IPS DF 4.7 (cell line): ENCODE measurements around the gene TSGA10.
A peak's percentile ranks its signal among the peaks of the same experiment; 100 is the strongest.
"Not testable (repeated sequence)": the region's sequence is repeated elsewhere in the genome, so short reads cannot be mapped to it uniquely, and the experiment has no call there.

Experiments
- DNase-seq: peaks from one replicate; pipeline ENCODE4 v3.0.0-alpha.2; 2013; ENCODE audit warnings: low spot score; ENCODE audit errors: extremely low read depth

Gene TSGA10

DNA sequence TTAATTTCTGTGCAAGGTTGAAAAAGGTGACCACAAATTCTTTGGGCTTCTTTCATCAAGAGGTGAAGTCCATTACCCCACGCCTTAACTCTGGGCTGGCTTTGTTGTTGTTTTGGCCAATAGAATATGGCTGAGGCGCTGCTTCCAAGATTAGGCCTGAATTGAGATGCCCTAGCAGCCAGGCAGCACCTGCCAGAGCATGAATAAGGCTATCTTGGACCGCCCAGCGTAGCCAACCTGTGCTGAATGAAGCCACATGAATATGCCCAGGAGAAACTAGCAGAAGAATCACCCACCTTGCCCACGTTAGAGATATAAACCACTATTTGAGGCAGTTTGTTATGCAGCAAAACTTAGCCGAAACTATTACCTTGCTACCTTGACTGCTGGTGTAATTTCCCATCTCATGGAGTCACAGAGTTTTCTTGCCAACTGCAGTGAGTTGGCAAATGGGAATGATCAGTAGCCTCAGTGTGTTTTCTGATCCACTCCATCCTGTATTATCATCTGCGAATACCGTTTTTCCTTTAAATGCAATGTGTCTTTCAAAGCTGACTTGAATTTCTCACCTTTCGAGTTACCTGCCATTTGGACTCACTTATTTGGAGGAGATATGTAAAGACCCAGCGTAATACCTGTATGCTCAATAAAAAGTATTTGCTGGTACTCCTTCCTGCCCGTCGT lies 679 bp downstream of the TSGA10 start:
- DNase-seq: no peak

DNA sequence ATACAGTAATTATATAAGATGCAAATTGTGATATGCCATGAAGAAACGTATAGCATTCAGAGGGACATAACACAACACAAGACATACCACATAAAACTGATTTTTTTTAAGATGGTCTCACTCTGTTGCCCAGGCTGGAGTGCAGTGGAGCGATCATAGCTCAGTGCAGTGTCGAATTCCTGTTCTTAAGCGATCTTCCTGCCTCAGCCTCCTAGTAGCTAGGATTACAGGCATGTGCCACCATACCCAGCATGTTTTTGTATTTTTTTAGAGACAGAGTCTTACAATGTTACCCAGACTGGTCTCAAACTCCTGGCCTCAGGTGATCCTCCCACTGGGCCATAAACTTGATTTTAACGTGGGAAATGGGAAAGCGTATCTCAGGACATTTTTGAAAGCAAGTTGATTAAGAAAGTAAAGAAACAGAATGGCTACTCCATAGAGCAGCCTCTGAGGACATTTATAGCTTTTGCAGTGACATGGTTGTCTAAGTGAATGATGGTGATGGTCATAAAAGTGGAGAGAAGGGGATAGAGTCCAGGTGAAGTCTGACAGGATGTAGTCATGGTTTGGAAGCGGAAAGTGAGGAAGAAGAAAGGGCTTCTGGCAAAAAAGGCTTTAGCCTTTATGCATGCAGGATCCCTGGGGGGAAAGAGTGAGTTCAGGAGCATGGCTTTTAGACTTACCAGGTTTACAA lies 2.4 kb downstream of the TSGA10 start:
- DNase-seq: no peak

DNA sequence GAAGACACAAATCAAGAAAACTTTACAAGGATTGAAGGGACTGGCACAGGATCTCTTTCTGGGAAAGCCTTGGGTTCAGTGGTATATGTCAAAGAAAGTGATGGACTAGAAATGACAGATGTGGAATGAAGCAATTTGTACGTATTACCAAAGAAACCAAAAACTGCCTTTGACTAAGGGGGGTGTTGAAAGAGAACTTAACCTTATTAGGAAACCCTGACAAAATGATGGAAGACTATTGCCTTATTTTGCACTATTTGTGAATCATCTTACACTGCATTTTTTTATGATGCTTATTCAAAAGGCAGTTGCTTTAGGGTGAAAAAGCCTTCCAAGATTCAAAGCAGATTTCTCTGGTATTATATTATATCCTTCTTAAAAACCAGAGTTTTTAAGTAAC lies 4.0 kb downstream of the TSGA10 start:
- no peak for DNase-seq

DNA sequence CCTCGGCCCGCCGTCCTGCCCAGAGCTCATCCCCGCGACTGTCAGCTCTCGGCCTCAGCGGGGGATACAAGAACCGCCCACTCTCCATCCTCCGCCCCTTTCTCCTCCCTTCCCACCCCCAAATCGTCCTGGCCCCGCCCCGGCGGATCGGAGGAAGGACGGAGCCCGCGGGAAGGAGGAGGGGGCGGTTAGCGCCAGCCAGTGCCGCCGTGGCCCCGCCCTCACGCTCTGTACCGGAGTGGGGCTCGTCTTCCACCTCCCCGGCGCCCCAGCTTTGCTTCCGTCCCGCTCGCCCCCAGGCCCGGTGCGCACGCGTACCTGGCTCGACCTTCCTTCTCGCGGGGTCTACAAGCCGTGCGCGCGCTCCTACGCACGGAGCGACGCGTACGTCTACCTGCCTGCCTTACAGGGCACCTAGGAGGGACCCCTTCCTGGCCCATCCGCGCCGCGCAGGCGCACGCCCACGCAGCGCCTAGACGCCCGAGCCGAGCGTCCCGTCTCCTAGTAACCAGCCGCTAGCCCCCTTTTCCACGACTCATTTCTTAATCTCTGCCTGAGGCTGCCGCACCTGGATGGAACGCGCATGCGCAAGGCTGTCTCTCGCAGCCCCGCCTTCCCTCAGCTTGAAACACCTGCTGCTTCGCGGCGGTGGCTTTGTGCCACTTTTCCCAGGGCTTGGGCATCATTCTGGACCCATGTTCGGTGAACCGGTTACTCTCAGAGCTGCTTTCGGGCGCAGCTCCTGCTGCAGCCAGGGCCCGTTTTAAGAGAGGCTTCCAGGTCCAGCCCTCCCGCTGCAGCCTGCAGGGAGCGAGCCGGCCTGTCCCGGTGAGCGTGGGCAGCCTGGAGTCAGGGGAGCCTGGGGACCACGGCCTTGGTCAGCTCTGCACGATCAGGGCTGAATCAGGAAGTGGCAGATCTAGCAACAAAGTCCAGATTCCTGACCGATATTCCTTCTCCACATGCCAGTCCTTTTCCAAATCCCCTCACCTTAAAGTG lies 13.3 kb downstream of the TSGA10 start, which contains the start of gene C2orf15:
Gene C2orf15 (plus strand): TSS at position 598 of the 999 bp plus-strand sequence. CDS start 8,852 bp downstream, outside the sequence.
- DNase-seq: peak; percentile 51

DNA sequence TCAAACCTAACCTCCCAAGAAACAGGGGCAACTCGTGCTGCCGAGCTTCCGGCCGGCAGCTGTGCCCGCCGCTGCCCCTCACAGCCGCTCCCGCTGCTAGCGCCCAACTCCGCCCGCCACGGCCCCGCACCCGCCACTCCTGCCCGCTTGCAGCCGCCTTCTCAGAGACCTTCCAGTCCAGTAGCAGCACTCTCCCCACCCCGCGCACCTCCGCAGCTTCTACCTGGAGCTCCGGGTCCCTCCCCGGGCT lies 14.0 kb downstream of the TSGA10 start:
- DNase-seq: no peak

DNA sequence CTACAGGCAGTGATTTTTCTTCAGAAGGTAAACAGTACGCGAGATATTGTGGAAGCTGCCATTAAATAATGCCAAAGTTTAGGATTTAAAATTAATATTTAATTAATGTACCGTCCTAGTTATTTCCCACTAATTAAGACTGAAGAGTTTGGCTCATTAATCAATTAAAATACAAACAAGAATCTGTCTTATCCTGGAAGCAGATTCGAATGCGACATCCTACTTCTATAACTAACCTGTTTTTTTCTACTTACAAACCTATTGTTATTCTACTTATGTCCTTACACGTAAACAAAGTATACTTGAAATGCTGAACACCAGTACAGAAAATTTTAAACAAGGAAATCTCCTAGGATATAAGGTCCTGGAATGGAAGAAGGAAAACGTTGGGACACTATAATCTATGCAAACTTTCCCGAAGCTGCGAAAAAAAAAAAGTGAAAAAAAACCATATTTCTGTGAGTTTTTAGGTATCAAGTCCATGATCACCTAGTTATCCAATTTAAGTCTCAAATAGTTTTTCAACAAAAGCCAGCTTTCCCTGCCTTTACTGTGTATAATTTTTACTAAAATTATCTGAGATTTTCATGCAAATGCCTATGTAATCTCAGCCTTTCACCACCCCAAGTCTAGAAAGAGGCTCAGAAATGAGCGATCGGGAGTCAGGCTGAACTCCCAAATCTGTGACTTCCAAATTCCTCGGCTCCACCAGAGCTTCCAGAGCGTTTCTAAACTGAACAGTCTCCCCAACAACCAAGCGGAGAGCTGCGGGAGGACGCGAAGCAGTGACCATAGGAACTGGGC lies 14.5 kb downstream of the TSGA10 start:
- DNase-seq: peak; percentile 7

DNA sequence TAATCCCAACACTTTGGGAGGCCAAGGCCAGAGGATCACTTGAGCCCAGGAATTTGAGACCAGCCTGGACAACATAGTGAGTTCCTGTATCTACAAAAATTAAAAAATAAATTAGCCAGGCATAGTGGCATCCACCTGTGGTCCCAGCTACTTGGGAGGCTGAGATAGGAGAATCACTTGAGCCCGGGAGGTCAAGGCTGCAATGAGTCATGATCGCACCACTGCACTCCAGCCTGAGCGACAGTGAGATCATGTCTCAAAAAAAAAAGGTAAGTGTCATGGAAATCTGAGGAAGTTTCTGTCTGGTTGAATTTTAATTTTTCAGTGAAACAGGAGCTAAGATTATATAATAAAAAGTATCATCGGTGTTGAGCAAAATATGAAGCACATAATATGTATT lies 15.7 kb downstream of the TSGA10 start:
- DNase-seq: no peak

DNA sequence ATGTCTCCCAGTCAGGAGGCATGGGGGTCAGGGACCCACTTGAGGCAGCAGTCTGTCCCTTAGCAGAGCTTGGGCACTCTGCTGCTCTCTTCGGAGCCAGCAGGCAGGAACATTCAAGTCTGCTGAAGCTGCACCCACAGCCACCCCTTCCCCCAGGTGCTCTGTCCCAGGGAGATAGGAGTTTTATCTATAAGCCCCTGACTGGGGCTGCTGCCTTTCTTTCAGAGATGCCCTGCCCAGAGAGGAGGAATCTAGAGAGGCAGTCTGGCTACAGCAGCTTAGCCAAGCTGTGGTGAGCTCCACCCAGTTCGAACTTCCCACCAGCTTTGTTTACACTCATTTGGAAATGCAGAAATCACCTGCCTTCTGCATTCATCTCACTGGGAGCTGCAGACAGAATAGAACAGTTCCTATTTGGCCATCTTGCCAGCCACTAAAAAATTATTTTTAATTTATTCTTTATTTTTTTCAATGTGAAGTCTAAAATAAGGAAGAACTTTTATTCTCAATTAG lies 19.6 kb downstream of the TSGA10 start:
- not testable (repeated sequence) for DNase-seq

DNA sequence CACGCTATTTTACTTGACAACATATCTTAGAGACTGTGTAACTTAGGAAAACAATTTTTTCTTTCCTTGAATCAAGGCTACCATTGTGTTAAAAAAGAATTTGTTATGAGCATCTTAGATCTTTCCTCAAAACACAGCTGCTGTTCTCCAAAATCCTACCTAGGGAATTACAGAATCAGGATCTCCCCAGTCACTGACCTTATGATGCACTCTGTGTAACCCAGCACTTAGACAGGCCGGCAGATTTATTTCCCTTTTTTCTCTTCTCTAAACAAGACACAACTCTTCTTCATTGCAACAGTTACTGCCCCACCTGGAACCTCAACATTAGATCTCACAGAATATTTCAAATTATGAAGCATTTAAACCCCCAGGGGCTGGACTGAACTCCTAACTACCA lies 26.8 kb downstream of the TSGA10 start:
- no peak for DNase-seq

DNA sequence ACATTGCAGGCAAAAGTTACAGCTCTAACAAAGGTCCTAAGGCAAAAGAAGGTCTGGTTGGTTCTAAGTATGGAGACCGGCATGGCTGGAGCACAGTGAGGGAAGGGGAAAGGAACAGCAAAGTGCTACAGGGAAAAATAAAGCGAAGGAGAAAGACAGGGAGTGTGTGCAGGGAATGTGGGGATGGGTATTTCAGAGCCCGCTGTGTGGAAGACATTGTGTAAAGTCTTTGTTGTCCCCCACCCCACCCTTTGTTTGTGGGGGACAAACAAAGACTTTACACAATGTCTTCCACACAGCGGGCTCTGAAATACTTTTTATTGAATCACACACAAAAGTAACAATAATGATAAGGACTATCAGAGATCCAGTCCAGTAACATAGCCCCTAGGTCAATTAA lies 42.1 kb downstream of the TSGA10 start:
- no peak for DNase-seq

DNA sequence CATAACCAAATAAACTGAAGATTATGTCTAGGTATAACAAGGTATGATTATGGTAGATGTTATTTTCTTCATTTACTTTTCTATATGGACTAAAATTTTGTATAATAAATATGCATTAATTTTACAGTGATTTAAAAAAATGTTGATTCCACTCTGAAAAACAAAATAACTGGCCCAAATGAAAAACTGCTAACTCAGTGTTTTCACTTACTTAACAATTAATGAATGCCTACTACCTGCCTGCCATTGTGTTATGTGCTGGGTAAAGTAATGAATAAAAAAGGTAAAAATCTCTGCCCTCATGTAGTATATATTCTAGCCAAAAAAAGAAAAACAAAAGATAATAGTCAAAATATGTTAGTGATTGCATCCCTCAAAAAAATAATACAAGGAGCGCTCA lies 42.8 kb downstream of the TSGA10 start:
- no peak for DNase-seq

DNA sequence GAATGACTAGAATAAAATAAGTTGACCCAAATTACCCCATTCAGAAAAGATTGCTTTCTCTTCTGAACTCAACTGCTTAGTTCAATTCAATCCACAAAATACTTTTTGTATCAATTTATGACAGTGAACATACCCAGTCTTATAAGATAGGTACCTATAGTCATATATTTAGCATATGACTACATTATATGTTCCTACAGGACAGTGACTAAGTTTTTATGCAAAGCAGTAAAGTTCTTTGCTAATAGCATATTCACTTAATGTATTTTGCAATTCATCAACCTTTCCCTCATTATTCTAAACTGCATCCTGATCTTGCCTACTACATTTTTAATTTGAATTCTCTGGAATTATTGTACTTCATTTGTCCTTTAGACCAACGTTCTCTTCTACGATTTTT lies 43.5 kb downstream of the TSGA10 start:
- DNase-seq: no peak

DNA sequence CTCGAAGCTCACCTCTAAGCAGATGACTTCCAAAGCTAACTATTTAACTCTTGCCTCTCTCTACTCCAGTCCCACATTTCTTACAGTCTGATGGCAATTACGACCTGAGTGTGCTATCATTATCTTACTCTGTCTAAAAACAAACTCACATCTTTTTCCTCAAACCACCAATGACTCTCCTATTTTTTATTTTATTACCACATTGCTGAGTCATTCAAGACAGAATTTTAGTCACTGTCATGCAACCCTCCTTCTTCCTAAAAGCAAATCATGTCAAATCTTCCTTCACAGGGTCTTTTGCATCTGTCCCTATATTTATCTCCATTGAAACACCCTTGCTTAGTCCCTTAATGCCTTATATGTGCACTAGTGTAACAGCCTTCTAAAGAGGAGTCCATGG lies 47.8 kb downstream of the TSGA10 start:
- no peak for DNase-seq

DNA sequence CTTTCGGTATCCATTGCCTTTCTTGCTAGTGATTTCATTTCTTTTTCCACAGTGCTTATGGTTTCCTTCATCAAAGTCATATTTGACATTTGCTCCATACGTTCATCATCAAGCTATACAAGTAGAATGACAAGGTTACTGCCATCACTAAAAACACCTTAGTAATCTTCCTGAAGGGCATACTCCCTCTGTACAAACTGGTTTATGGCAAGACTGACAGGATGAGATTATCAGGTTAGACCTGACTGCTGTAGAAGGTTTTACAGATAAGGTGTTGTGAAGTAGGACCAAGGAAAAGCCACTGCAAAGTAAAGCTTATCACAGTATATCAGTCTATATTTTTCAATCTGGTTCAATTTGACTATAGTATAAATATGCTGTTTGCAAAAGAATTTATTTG lies 50.7 kb downstream of the TSGA10 start:
- DNase-seq: no peak

DNA sequence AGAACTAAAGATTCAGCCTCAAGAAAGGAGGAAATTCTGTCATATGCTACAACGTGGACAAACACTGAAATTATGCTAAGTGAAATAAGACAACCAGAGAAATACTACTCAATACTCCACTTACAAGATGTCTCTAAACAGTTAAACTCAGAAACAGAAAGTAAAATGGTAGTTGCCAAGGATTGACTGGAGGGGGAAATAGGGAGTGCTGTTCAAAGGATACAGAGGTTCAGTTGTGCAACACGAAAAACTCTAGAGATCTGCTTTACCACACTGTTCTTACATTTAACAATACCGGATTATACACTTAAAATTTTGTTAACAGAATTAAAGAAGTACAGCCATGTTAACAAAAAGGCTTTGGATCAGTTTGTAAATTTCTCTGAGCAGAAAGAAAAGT lies 53.0 kb downstream of the TSGA10 start:
- no peak for DNase-seq

DNA sequence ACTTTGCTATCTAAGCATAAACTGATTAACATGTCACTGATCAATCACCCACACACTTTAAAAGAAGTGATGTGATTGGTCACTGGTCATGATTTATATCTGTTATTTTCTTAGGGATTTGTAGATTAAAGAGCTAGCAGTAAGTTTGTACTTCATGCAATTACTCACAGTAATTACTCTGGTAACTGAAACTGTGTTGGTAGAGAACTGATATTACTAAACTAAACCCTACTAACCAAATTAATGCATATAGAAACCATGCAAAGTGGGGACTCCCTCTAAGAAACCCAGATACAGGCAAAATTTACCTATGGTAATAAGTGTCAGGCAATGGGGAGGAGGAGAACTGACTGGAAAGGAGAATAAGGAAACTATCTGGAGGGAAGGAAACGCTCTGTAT lies 58.0 kb downstream of the TSGA10 start:
- DNase-seq: no peak

DNA sequence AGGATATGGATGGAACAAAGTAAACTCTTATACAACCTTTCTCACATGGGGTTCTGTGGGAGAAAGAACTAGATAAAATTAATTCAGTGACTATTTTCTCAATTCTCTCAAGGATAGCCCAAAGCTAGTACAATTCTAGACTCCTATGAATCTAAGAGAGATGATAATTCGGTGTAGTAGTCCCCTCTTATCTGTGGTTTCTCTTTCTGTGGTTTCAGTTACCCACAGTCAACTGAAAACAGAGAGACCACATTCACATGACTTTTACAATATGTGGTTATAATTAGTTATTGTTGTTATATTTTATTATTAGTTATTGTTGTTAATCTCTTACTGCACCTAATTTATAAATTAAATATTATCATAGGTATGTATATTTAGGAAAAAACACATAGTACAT lies 66.7 kb downstream of the TSGA10 start:
- DNase-seq: no peak

DNA sequence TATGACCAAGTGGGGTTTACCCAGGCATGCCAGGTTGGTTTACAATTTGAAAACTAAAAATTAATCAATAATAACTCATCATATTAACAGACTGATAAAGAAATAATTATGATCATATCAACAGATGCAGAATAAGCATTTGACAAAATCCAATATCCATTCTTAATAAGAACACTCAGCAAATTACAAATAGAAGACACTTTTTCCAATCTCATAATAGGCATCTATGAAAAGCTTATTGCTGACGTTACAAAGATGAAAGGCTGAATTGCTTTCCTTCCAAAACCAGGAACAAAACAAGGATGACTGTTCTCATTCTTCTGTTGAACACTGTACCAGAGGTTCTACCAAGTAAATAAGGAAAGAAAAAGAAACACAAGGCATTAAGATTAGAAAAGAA lies 68.4 kb downstream of the TSGA10 start:
- no peak for DNase-seq

DNA sequence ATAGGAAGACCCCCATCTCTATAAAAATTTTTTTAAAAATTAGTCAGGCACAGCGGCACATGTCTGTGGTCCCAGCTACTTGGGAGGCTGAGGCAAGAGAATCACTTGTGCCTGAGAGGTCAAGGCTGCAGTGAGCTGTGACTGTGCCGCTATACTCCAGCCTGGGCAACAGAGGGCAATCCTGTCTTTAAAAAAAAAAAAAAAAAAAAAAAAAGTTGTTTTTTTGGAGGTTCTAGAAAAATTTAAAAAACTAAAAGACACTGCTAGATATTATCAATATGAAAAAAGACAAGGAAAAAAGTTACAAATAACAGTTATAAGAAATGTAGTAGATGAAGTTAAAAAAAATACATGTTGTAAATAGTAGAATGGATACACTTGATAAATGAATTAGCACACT lies 69.3 kb downstream of the TSGA10 start:
- DNase-seq: no peak

DNA sequence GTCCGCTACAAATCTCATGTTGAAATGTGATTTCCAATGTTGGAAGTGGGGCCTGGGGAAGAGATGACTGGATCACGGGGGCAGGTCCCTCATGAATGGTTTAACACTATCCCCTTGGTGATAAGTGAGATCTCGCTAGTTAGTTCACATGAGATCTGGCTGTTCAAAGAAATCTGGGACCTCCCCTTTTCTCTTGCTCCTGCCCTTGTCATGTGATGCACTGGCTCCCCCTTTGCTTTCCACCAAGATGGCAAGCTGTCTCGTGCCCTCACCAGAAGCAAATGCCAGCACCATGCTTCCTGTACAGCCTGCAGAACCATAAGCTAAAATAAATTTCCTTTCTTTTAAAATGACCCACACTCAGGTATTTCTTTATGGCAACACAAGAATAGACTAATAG lies 70.5 kb downstream of the TSGA10 start:
- DNase-seq: no peak

DNA sequence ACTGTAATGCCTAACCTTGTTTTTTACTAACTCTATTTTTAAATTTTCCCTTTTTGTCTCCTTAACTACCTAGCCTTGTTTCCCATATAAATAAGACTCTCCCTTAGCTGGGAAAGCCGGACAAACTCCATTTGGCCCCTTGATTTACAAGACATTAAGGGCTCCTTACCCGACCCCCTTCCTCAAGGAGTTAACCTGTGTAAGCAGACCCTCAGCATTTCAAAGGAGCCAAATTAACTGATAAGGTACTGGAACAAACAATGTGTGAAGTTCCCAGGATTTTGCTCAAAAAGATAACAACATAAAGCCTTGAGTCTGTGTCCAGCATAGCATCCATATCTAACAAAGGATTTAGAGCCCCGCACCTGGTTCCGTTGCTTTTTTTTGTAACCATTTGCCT lies 72.9 kb downstream of the TSGA10 start:
- DNase-seq: no peak
